NB4 (cell line): ENCODE measurements around the gene BACH2.

ENCODE experiments used
- CTCF ChIP-seq: IDR thresholded peaks from one replicate; pipeline ENCODE4 v1.5.1; 2012; ENCODE audit warnings: low read depth, low read length
- MYC ChIP-seq: IDR thresholded peaks from 2 replicates; pipeline ENCODE4 v1.6.1; 2011; ENCODE audit warnings: low read depth, low read length
- TF ChIP-seq, protein P1 (sequence below): IDR thresholded peaks from 2 replicates; pipeline ENCODE4 v1.6.1; 2011; ENCODE audit warnings: low read depth, low read length

DNA sequence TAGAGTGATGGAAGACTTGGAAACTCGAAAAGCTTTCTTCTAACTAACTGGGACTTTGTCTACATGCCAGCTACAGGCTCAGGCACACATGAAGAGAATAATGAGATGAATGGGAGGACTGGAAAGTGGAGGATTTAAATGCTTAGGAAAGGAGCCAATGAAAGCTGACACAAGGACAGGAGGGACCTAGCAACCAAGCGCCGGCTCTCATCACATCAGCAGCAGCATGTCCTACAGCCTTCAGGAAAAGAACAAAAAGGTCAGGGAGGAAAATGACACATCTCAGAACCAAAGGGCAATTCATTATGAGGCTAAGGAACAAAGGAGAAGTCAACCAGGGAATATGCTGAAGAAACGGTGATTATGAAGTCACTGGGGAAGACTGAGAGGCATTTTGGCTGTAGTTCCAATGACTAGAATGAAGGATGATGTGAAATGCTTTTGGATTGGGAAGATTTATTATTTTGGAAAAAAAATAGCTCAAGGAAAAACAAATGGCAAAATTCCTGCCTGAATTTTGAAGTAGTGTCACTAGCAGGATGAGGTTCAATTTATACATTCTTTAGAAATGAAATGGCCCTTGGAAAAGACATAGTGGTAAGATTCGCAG is 5.7 kb downstream of the BACH2 start:
- TF ChIP-seq CTCF (no peak), MYC (no peak)
- TF ChIP-seq, protein P1, sequence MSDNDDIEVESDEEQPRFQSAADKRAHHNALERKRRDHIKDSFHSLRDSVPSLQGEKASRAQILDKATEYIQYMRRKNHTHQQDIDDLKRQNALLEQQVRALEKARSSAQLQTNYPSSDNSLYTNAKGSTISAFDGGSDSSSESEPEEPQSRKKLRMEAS, result no peak
